ENCODE results near the gene MYO10. TPM values are rescaled to one million over a fixed set of nuclear protein-coding genes. Genes with fewer than 3 reads are reported as not detected.
"Not testable (repeated sequence)": the region's sequence is repeated elsewhere in the genome, so short reads cannot be mapped to it uniquely, and the experiment has no call there.

MYO10 gene
- total RNA-seq, 1 donor from 2014 or later, result 46.1 TPM

DNA sequence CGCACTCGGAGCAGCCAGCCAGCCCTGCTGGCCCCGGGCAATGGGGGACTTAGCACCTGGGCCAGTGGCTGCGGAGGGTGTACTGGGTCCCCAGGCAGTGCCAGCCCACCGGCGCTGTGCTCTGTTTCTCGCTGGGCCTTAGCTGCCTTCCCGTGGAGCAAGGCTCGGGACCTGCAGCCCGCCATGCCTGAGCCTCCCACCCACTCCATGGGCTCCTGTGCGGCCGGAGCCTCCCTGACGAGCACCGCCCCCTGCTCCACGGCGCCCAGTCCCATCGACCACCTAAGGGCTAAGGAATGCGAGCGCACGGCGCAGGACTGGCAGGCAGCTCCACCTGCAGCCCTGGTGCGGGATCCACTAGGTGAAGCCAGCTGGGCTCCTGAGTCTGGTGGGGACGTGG is 218.1 kb downstream of the MYO10 start:
- DNase-seq (ENCODE audit: low read depth in 2 of 2), result not testable (repeated sequence)

DNA sequence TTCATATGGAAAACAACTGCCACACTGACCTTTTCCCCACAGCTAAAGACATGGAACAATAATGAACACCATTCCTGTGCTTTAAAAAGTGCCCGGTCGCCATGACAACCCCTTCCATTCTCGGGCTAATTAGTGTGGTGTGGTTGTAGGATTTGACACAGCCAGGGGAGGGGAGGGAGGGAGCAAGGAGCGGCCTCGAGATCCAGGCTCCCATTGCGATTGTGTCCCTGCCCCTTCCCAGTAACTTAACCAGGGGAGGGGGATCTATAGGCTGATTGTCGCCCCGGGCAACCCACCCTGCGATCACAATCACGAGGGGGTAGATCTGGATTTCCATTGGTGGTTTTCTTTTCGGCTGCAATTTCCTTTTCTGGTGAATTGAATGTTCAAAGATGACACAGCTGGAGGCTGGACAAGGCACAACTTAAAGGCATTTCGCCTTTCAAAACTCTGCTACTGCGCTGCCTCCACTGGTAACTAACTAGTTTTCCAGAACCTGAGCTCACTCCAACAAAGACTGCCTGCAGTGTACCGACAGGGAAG is 222.6 kb downstream of the MYO10 start:
- DNase-seq (ENCODE audit: low read depth in 2 of 2), result peak; percentile 43 to 46

DNA sequence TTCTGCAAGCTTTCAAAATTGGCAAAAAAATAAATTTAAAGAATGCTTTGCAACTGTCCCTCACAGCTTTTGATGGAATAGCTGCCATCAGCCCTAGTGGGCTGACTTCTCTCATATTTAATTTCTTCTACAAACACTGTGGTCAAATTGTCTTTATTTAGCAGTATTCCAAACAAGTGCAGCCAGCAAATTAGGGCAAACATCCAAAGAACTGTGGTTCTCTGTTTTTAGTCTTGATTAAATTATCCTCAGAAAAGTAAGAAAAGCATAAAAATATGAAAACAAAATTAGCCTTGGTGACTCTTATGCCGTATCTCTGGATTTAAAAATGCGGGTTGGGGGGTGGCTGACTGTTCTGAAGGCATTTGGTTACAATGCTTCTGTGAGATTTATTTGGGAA is 223.5 kb downstream of the MYO10 start:
- DNase-seq (ENCODE audit: low read depth in 2 of 2), result no peak

DNA sequence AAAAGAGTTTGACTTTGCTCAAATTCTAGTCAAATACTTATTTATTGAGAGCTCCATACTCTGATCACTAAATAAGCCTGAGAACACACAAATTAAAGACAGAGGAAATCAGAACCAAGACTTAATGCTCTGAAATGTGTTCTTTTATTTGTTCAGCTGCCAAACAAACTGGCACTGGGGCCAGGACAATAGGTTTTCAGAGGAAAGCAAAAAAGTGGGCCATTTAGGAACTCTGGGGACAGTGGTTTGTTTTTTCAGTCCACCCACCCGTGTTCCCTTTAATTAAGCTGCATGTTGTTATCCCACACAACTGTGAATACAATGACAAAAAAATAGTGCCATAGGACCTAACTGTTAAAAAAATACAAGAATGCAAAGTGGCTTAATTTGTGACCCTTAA is 223.9 kb downstream of the MYO10 start:
- peak in 1 of 2 donors; percentile 68 for DNase-seq (ENCODE audit: low read depth in 2 of 2)

DNA sequence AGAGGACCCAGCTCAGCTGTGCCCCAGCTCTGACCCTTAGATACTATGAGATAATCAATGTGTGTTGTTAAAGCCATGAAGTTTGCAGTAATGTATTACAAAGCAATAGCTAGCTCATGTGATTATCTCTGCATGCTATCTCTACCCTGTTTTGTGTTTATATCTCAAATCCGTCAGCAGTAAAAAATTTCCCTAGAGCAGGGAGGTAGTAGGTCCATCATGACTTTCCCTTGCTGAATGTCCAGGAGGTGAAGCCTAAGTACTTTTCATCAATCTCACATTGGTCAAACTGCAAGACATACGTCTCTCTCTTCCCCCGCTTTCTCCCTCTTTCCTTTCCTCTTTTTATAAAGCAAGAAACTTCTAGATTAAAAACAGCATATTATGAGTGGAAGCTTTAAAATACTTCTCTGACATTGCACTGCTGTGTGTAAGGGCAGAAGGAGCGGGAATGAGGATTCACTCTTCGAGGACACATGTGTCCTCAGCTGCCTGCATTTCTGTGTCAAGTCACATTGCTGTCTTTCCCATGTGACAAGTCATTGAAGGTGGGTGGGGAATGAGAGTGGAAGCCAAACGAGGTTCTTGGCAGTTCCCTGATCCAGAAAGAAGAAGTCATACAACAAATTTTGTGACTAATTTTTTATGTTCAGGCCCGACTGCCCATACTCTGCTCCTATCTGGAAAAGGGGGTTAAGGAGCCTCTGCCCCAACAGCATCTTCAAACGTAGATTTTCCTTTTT is 226.2 kb downstream of the MYO10 start:
- DNase-seq (ENCODE audit: low read depth in 2 of 2), result no peak

DNA sequence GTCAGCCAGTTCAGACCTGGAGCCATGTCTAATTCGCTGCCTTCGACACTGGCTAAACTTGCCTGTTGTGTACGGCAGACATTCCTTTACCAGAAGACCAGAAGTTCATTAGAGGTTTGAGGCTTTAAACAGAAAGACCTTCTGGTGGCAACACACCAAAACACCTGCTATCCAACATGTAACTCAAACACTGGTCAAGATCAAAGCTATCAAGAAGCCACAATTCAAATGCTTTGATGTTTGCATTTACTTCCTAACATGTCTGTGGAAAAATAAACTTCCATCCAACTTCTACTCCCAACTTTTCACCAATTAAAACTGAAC is 228.3 kb downstream of the MYO10 start:
- DNase-seq (ENCODE audit: low read depth in 2 of 2), result no peak

DNA sequence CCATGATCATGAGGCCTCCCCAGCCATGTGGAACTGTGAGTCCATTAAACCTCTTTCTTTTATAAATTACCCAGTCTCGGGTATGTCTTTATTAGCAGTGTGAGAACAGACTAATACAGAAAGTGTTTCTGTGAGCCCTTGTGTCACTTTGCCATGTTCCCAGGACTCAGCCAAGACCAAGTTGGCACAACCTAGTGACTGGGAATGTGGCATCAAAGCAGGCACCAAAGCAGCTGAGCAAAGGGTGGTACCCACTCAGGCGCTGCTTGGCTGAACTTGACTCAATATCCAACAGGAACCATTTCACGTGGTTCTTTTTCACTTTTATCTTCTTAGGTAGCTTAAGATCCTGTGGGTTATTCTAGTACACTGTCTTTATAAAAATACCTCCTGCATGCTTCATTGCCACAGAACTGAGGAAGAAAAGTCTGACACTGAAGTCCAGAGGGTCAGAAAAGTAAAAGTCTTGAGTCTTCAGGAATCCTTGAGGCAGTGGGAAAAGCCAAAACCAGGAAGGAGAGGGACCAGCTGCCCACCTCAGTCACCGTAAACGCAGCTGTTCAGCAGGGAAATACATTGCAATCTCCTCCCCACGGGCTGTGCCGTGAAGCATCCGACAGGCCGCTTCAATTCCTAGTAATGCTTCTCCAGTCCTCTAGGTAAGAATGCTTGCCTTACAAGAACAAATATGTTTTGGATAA is 228.8 kb downstream of the MYO10 start:
- no peak for DNase-seq (ENCODE audit: low read depth in 2 of 2)

DNA sequence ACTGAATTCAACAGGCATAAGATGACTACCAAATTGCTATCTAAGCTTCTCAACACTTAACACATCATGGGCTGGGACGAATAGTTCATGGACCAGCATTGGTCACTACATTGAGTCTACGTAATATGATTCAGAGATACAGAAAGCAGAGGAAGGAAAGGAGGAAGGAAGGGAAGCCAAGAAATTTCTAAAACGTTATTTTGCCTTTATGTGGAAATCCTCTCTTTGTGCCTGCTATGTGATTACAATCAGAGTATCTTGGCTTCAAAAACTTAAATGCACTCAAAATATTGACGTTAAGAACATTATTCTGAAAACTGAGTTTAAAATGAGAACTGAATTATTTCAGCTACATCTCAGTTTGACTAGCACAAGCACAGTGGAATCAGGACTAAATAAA is 231.1 kb downstream of the MYO10 start:
- DNase-seq (ENCODE audit: low read depth in 2 of 2), result no peak

DNA sequence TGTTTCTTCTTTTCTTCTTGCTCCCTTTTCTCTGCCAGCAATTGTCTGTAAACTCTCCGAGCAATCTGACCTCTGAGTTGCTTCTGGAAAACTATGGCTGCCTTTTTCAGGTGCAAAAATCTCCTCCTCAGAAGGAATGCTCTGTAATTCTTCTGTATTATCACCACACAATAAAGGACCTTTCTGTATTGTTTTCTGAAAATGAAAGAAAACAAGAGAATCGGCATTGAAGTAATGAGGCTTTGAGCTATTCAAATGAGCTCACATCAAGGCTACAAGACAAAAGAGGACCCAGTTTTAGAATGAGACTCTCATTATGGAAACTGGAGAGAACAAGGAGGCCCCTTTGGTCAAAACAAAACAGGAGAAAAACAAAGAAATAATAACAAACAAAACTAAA is 233.1 kb downstream of the MYO10 start:
- no peak for DNase-seq (ENCODE audit: low read depth in 2 of 2)

DNA sequence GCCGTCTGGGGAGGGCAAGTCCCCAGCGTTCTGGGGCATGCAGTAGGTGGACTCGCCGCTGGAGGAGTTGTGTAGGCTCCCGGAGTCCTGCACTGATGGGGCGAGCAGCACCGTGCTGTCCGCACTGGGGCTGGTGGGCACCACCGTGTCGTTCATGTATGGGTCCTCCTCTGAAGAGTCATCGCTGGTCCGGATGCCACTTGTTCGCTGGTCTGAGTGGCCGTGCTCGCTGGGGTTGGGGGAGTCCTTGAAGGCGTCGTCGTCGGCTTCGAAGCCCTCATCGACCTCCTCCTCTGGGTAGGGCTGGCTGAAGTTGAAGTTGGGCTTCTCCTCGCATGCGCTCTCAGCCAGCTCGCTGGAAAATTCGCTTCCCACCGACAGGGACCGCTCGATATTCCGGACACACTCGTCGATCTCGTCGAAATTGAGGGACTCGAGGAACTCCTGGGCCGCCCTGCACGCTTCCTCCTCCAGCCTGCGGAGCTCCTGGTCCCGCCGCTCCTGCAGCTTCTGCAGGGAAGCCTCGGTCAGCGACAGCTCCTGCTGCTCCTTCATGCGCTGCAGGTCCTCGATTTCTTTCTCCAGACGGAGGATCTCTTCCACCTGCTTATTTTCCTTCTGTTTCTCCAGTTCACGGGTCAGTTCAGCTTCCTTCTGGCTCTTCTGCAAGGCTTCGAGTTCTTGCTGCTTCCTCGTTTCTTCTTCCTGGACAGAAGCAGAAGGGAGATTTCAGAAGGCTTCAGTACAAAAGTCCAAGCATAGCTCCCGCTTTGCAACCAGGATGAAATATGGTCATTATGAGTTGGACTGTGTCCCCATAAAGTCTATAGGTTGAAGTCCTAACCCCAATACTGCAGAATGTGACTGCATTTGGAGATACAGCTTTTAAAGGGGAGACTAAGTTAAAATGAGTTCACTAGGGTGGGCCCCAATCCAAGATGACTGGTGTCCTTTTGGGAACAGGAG is 234.7 kb downstream of the MYO10 start:
- no peak for DNase-seq (ENCODE audit: low read depth in 2 of 2)

DNA sequence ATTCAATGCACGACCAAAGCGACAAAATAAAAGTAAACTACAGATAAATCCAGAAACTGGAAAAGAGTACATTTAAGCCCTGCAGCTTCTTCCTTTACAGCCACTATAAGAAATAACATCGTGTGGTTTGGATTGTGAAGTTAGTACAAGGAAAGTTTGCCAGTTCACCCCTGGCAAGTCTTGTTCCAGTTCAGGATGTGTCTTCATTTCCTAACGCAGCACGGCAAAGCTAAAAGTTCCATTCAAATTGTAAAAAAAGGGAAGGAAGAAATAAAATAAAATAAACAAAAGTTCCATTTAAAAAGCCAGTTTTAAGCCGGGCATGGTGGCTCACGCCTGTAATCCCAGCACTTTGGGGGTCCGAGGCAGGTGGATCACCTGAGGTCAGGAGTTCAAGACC is 236.0 kb downstream of the MYO10 start:
- DNase-seq (ENCODE audit: low read depth in 2 of 2), result peak; percentile 61 to 64

DNA sequence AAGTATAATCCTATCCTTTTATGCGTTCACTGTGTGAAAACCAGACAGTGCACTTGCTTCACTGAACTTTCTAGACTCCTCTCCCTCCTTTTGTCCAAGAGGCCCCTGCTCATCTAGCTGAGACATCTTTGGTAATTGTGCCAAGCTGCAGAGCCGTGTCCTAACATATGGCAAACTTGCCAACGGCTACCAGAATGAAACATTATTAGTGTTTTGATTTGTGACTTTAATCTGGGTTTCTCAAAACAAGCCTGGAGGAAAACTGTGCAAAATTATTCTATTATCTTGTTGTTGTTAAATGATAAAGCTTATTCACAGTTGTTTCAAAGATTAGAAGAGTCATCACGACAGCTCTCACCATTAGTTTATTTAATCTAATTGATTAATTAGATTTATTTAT is 240.3 kb downstream of the MYO10 start:
- no peak for DNase-seq (ENCODE audit: low read depth in 2 of 2)

DNA sequence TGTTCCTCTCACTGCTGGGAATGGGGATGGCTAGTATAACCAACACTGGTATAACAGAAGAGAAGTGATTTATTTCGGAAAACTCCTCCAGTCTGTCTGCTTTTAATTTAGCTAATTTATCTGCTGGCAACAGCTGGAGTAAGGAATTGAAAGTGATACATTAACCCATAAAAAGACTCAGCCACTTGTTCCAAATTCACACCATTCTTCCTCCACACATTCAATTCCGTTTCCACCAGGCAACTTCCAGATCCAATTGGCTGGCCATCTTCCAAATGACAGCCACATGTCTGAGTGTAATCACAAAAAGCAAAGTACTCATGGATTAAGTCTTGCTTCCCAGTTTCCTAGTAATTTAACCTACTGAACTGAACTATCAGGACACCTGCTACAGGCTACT is 242.2 kb downstream of the MYO10 start:
- DNase-seq (ENCODE audit: low read depth in 2 of 2), result no peak

DNA sequence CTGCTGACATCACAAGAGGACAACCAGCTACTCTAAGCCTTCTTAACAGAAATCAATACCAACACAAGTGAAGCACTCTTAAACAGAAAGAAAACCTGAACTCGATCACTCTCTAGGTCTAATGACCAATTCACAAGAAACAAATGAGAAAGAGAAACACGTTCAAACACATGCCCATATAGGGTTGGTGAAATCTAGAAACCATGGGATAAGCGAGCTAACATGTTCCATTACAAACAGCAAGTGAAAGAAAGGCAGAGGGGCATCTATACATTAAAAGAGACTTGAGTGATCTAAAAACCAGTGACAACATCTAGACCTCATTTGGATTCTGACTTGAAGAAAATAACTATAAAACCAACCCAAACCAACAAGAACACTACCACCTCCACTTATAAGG is 244.4 kb downstream of the MYO10 start:
- no peak for DNase-seq (ENCODE audit: low read depth in 2 of 2)

DNA sequence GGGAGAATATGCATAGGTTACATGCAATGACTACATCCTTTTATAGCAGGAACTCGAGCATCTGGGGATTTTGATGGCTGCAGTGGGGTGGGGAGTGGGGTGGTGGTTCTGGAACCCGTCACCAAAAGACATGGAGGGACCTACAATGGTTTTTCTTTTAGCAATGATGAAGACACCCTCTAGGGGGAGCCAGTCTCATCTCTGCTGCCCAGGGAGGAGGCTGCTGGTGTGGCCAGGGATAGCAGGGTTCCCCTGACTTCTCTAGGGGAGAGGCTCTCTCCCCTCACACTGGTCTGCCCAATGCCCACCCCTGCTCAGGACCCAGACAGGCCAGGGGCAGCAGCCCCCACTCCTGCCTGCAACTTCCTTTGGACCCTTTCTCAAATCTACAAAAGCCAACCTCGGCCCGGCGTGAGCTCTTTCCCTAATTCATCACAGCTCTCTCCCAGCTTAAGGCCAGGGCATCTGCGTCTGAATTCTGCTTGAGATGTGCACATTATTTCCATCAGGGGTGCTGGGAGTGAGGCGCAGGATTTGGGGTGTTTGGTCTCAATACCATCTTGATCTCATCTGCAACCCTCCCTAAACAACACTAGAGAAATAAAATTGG is 245.7 kb downstream of the MYO10 start:
- peak in 1 of 2 donors; percentile 65 for DNase-seq (ENCODE audit: low read depth in 2 of 2)

DNA sequence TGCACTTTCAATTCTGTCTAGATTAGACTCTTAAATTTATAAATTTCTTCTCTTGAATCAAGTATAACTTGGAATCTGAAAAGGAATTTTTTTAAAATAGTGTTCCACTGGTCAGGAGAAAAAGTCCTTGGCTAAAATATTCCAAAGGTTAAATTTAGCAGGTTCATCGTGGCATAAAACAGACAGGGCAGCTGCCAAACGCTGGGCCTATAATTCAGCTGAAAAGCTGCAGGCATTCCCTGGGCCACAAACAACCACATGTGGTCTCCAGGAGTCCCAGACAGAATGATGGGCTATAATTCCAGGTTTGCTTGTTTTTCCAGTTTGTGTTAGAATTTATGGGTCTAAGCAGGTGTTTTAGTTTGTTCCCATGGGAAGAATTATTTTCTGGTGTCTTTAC is 248.2 kb downstream of the MYO10 start:
- DNase-seq (ENCODE audit: low read depth in 2 of 2), result no peak

DNA sequence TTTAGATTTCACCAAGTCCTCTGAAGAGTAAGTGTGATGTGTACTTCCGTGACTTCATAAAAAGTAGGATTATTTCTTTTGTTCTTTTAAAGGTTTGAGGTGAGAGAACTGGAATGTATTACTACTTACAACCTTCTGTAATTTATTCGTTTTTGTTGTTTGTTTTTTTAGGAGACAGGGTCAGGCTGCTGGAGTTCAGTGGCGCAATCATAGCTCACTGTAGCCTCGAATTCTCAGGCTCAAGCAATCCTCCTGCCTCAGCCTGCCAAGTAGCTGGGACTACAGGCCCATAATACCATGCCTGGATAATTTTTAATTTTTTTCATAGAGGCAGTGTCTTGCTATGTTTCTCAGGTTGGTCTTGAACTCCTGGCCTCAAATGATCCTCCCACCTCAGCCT is 251.0 kb downstream of the MYO10 start:
- DNase-seq (ENCODE audit: low read depth in 2 of 2), result no peak

DNA sequence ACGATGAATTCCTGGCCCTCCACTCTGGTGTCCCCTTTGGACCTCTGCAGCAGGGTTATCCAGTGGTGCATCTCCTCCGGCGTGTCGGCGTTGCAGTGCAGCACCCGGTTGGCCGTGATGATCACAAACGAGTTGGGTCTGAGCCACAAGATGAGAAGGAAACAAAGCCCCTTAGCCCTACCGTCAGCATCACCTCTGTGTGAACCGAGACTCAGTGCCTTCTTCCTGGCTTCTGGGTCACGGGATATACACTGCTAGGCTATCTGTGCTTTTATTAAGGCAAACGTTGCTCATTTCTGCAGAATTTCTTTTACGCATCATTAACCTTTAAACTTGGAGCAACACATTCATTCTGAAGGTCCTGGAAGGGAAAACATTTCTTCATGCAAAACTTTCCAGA is 254.2 kb downstream of the MYO10 start:
- DNase-seq (ENCODE audit: low read depth in 2 of 2), result no peak

DNA sequence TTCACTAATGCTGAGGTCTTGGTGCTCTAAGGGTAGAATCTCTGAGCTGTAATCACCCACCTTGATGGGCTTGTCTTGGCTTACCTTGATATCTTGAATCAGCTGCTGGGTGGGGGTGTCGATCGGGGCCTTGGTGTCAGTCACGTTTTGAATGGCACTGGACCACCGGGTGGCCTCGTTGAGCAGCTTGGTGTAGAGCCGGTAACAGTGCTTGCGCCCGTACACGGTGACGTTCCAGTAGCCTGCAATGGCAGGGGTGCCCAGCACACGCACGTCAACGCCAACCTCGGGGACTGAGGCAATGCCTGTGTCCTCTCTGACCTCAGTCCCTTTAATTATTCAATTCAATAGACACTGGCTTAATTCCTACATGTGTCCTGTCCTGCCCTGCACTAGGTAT is 256.2 kb downstream of the MYO10 start:
- peak in 1 of 2 donors; percentile 25 for DNase-seq (ENCODE audit: low read depth in 2 of 2)

DNA sequence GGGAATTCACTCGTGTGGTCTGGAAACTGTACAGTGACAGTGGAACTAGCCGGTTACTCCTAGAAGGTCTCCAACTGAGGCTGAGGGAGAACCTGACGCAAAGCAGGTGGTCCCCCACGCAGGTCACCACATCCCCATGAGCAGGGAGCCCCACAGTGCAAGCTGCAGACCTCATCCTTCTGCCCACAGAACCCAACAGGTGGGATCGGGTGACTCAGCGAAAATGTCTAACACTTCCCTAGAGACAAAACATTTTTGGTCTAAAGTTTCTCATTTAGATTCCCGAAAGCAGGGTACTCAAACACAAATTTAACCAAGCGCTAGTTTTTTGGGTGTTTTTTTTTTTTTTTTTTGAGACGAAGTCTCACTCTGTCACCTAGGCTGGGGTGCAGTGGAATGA is 256.9 kb downstream of the MYO10 start:
- DNase-seq (ENCODE audit: low read depth in 2 of 2), result no peak

DNA sequence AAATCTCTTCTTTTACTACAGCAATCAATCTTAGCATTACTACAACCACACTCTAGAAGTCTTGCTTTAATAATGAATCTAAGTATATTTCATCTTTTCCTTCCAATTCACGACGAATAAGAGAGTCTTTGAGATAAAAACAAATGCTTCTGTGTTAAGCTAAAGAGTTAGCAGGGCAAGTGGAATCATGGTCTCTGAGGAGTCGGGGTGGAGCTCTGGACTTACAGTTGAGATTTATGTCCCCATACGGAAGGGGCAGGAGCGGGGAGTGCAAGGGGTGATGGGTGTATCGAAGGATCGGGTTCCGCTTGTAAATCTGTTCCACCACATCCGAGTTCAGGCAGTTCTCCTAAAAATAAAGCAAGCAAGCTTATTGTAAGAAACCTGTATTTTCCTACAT is 260.3 kb downstream of the MYO10 start:
- no peak for DNase-seq (ENCODE audit: low read depth in 2 of 2)

DNA sequence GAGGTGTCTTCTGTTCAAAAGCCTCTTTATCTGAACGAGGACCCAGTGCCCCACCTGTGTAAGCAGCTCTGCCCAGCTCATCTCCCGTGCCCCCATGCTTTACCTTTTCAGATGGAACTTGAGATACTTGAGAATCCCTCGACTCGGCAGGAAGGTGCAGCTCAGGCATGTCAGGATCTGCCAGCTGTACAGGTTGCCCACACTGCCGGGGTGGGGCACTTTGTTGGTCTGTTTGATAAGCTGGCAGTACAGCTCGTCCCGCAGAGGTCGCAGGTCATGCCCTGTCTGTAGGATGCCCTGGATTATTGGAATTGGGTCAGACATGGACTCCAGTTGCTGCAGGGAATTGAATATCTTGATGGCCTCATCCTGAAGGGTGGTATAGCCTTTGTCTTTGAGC is 261.3 kb downstream of the MYO10 start:
- DNase-seq (ENCODE audit: low read depth in 2 of 2), result no peak
